Panc1 (cell line): Measurements from ENCODE around the gene FKBP5. TPM values are rescaled to one million over a fixed set of nuclear protein-coding genes. Genes with fewer than 3 reads are reported as not detected.
"Not testable (repeated sequence)": the region's sequence is repeated elsewhere in the genome, so short reads cannot be mapped to it uniquely, and the experiment has no call there.

Source experiments
- ATAC-seq: fragments of 200-7000 bp; cut with Tn5 transposase; 2 replicates; pipeline ENCODE4 v1.9.1; 2020; ENCODE audit warnings: mild to moderate bottlenecking, moderate library complexity
- BruUV-seq: library from RNA; stranded (reverse); fragments of 400-500 nt; replicated peaks from 2 replicates; lab custom pipeline; 2021; lab: Mats Ljungman, UMichigan
- CTCF ChIA-PET: fragments of 300-600 bp; sonication (Branson Sonifier 250); formaldehyde crosslinking; loops from one replicate; lab custom pipeline; 2022; ENCODE audit warnings: antibody characterized with exemption; lab: Charles Lee
- POLR2A ChIA-PET: fragments of 300-600 bp; sonication (Branson Sonifier 250); formaldehyde crosslinking; loops from one replicate; lab custom pipeline; 2022; ENCODE audit warnings: antibody characterized with exemption; lab: Charles Lee
- DNase-seq: peaks from one replicate; pipeline ENCODE4 v3.0.0-alpha.2; 2010; ENCODE audit warnings: low read depth, low spot score
- H3K27ac ChIP-seq: 2 replicates; pipeline ENCODE4 v1.5.1; 2011; ENCODE audit warnings: mild to moderate bottlenecking, low read length, inconsistent platforms
- H3K27me3 ChIP-seq: fragments of 200-500 bp; sonication (Bioruptor generic); 2 replicates; pipeline ENCODE4 v1.6.0; 2014; ENCODE audit warnings: low read length, inconsistent platforms; ENCODE audit not compliant: control insufficient read depth, insufficient read depth
- H3K36me3 ChIP-seq: fragments of 200-500 bp; sonication (Bioruptor generic); 2 replicates; pipeline ENCODE4 v1.5.1; 2014; ENCODE audit warnings: inconsistent platforms, mild to moderate bottlenecking, low read length, moderate library complexity; ENCODE audit not compliant: control insufficient read depth, insufficient read depth
- H3K4me1 ChIP-seq: 2 replicates; pipeline ENCODE4 v1.5.1; 2011; ENCODE audit warnings: inconsistent platforms, mild to moderate bottlenecking, low read length, moderate library complexity; ENCODE audit not compliant: control insufficient read depth, insufficient read depth
- H3K4me3 ChIP-seq, 2 experiments: 2 replicates each; pipeline ENCODE4 v1.5.1; 2011 to 2012; ENCODE audit warnings: low read depth in 2 of 2, low read length in 2 of 2, mild to moderate bottlenecking in 2 of 2, inconsistent platforms in 1 of 2, moderate library complexity in 1 of 2
- H3K9me3 ChIP-seq: fragments of 200-500 bp; sonication (Bioruptor generic); 2 replicates; pipeline ENCODE4 v1.5.1; 2014; ENCODE audit warnings: low read depth, mild to moderate bottlenecking, inconsistent platforms, low read length, moderate library complexity; ENCODE audit not compliant: control insufficient read depth, insufficient read depth
- CTCF ChIP-seq: fragments of 450-650 bp; IDR thresholded peaks from 2 replicates; pipeline ENCODE4 v1.5.1; 2017; ENCODE audit warnings: mild to moderate bottlenecking
- POLR2AphosphoS5 ChIP-seq: IDR thresholded peaks from 2 replicates; pipeline ENCODE4 v1.6.1; 2012; ENCODE audit warnings: mild to moderate bottlenecking, low read depth, low read length, moderate library complexity
- SIN3A ChIP-seq: IDR thresholded peaks from 2 replicates; pipeline ENCODE4 v1.6.1; 2012; ENCODE audit warnings: low read depth, mild to moderate bottlenecking, low read length, moderate library complexity, borderline replicate concordance; ENCODE audit not compliant: insufficient read depth
- TCF7L2 ChIP-seq: IDR thresholded peaks from 2 replicates; pipeline ENCODE4 v1.6.1; 2011; ENCODE audit warnings: mild to moderate bottlenecking, low read depth, low read length, inconsistent platforms
- in situ Hi-C: cut with HindIII; loops from 2 replicates; pipeline ENCODE4 v1.10.0; 2016; ENCODE audit warnings: low sequenced_read_pairs, low pct_unique_long_range_greater_than_20kb
- intact Hi-C: fragments of 100-400 bp; cut with micrococcal nuclease; formaldehyde crosslinking; loops from one replicate; pipeline ENCODE4 v1.10.0; 2022; ENCODE audit not compliant: unreplicated experiment
- total RNA-seq: library from RNA; stranded (reverse); gene quantifications from one replicate; pipeline ENCODE4 v1.2.1, GENCODE V29; 2021; ENCODE audit not compliant: unreplicated experiment
- TF ChIP-seq, protein P1 (sequence below), 2 experiments: IDR thresholded peaks; 2 replicates each; pipeline ENCODE4 v1.6.1; 2011 to 2012; ENCODE audit warnings: low read depth in 2 of 2, control low read depth in 1 of 2, low read length in 1 of 2, mild to moderate bottlenecking in 1 of 2, moderate library complexity in 1 of 2; ENCODE audit not compliant: insufficient read depth in 1 of 2

The FKBP5 gene
- total RNA-seq, 1 experiment from 2014 or later = 25.2 TPM

DNA sequence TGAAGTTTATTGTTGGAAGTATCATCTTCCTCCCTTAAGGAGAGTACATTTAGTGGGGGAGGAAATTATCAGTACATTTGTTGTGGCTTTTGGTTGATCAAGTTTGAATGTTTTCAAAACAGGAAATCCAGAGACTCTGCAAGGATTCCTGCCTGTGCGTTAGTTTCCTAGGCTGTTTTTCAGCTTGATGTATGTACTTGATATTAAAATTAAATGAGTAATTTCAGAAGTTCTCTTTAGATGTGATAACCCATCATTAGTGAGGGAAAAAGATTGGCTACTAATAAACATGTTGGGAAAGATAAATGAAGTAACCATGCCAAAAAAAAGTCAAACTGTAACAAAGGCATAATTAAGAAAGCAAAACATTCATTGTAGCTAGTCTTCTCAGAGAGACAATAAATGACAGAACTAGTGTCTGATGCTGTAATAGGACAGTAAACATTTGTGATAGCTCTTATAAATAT is 88.0 kb downstream of the FKBP5 start:
- Histone ChIP-seq H3K4me1 (0 out of 2 replicates have a peak, but pooled peaks cover 3% of the 10 kb centered on the region), H3K27me3 (no peaks in the 10 kb centered on the region), H3K36me3 (no peaks in the 10 kb centered on the region), H3K27ac (no peak overlapping the region), H3K4me3 (no peak overlapping the region), H3K9me3 (no peaks in the 10 kb centered on the region)
- POLR2A ChIA-PET = no interaction called here
- ATAC-seq = no peak
- TF ChIP-seq TCF7L2 (no peak), POLR2AphosphoS5 (no peak)
- no peak for DNase-seq
- intact Hi-C loops (no loop called here), in situ Hi-C loops (no loop called here)
- CTCF ChIA-PET = no interaction called here
- no TSS peak for BruUV-seq

DNA sequence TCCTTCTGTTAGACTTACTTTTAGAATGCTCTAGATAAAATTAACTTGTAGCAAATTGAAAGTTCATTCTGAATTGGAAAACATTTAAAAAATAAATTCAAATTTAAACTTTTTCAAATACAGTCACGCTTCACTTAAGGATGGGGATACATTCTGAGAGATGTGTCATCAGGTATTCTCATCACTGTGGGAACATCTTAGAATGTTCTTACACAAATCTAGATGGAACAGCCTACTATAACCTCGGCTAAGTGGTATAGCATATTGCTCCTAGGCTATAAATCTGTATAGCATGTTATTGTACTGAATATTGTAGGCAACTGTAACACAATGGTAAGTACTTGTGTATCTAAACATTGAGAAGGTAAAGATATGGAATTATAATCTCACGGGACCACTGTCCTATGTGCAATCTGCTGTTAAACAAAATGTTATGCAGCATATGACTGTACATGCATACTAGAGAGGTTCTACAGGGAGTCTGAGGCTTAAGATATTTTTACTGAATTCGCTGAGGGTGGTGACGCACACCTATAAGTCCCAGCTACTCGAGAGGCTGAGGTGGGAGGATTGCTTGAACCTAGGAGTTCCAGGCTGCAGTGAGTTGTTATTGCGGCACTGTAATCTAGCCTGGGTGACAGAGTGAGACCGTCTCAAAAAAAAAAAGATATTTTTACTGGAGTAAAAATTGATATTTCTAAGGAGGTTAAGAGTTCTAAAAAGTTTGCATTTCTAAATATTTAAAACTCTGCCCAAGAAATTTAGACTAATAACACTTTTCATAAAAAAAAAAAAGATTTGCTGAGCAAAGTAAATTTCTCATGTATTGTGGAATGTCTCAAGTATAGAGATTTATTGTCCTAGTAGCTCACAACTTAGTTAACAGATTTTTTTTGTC is 88.7 kb downstream of the FKBP5 start:
- no peak overlapping the region for H3K27ac ChIP-seq
- ChIA-PET CTCF (no interaction called here), POLR2A (no interaction called here)
- in situ Hi-C loops (no loop called here), intact Hi-C loops (no loop called here)
- TF ChIP-seq CTCF = no peak
- no peak for TF ChIP-seq TCF7L2
- TF ChIP-seq, protein P1, sequence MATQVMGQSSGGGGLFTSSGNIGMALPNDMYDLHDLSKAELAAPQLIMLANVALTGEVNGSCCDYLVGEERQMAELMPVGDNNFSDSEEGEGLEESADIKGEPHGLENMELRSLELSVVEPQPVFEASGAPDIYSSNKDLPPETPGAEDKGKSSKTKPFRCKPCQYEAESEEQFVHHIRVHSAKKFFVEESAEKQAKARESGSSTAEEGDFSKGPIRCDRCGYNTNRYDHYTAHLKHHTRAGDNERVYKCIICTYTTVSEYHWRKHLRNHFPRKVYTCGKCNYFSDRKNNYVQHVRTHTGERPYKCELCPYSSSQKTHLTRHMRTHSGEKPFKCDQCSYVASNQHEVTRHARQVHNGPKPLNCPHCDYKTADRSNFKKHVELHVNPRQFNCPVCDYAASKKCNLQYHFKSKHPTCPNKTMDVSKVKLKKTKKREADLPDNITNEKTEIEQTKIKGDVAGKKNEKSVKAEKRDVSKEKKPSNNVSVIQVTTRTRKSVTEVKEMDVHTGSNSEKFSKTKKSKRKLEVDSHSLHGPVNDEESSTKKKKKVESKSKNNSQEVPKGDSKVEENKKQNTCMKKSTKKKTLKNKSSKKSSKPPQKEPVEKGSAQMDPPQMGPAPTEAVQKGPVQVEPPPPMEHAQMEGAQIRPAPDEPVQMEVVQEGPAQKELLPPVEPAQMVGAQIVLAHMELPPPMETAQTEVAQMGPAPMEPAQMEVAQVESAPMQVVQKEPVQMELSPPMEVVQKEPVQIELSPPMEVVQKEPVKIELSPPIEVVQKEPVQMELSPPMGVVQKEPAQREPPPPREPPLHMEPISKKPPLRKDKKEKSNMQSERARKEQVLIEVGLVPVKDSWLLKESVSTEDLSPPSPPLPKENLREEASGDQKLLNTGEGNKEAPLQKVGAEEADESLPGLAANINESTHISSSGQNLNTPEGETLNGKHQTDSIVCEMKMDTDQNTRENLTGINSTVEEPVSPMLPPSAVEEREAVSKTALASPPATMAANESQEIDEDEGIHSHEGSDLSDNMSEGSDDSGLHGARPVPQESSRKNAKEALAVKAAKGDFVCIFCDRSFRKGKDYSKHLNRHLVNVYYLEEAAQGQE (IDR thresholded peaks at IDR 0.05; ENCODE audit: insufficient read depth in 1 of 2, low read depth in 2 of 2, low read length in 1 of 2) = no peak
- no peak for TF ChIP-seq POLR2AphosphoS5
- no peak for TF ChIP-seq SIN3A
- H3K4me3 ChIP-seq = no peak overlapping the region
- ATAC-seq (no peak), DNase-seq (no peak)
- H3K36me3 ChIP-seq = no peaks in the 10 kb centered on the region
- no peaks in the 10 kb centered on the region for H3K27me3 ChIP-seq
- BruUV-seq = no TSS peak
- 0 out of 2 replicates have a peak, but pooled peaks cover 3% of the 10 kb centered on the region for H3K4me1 ChIP-seq
- no peaks in the 10 kb centered on the region for H3K9me3 ChIP-seq

DNA sequence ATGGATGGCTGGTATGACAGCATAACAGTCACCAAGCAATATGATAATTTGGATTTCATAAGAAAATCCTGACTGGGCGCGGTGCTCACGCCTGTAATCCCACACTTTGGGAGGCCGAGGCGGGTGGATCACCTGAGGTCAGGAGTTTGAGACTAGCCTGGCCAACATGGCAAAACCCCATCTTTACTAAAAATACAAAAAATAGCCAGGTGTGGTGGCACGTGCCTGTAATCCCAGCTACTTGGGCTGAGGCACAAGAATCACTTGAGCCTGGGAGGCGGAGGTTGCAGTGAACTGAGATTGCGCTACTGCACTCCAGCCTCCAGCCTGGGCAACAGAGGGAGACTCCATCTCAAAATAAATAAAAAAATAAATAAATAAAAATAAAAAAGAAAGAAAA is 90.1 kb downstream of the FKBP5 start:
- H3K27me3 ChIP-seq, H3K9me3 ChIP-seq, H3K4me1 ChIP-seq, ATAC-seq, intact Hi-C loops, H3K36me3 ChIP-seq, BruUV-seq, POLR2A ChIA-PET, DNase-seq, in situ Hi-C loops, H3K27ac ChIP-seq, CTCF ChIA-PET, H3K4me3 ChIP-seq: not testable (repeated sequence)
